ENCODE results near the gene SYT7. TPM values are rescaled to one million over a fixed set of nuclear protein-coding genes. Genes with fewer than 3 reads are reported as not detected.

SYT7 gene
- polyA plus RNA-seq, 3 donors: 4.2 to 10.3 (median 4.8) TPM

DNA sequence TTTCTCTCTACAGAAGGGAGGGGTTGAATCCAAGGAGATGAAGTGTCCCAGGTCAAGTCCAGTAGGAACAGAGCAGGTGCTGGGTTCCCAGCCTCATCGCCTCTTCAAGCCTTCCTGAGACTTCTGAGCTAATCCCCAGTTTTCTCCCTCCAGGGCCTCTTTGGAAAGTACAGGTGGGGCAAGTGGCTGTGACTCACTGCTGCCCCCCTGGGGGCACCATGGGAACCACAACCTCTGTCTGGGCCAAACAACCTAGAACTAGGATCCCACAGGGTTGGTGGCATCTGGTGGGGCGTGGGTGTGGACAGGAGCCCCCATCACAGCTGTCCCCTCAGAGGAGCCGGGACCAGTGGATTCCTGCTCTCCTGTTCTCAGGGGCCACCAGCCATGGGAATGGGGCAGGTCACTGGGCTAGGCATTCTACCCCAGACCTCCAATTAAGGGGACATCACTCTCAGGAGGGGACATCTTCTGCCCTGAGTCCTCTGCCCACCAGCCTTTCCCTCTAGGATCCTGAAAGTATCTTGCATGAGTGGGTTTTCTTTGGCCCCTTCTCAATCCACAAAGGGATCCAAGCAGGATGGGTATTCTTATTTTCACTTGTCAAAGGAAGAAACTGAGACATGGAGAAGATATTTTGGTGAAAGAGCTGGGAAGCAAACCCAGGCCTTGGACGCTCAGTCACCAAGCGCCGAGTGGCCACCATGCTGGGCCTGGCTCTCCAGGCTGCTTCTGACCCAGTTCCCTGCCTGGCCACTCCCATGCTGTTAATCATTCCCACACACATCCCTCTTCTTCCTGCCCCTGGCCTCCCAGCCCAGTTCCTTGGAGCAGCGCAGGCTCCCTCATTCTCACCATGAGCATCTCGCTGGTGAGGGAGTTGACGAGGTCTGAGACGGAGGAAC, 48.5 kb downstream of the SYT7 start:
- no peak for DNase-seq (ENCODE audit: extremely low read depth in 1 of 11, low read depth in 9 of 11, low spot score in 4 of 11)

DNA sequence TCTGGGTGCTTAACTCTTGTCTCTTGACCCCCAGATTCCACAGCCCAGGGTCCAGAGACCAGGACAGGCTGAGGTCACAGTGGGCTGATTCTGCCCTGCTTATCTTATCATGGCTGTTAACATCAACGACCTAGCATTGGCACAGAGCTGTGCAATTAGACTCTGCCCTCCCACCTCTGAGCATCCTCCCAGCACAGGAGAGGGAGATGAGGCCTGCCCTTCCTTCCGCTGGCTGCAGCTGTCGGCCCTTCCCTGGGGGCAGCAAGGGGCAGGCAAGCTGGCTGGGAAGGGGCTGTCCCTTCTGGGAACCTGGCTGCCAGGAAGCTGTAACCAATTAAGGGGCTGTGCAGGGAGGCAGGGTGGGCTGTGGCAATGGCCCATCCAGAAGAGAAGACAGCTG, 49.8 kb downstream of the SYT7 start:
- no peak for DNase-seq (ENCODE audit: extremely low read depth in 1 of 11, low read depth in 9 of 11, low spot score in 4 of 11)

DNA sequence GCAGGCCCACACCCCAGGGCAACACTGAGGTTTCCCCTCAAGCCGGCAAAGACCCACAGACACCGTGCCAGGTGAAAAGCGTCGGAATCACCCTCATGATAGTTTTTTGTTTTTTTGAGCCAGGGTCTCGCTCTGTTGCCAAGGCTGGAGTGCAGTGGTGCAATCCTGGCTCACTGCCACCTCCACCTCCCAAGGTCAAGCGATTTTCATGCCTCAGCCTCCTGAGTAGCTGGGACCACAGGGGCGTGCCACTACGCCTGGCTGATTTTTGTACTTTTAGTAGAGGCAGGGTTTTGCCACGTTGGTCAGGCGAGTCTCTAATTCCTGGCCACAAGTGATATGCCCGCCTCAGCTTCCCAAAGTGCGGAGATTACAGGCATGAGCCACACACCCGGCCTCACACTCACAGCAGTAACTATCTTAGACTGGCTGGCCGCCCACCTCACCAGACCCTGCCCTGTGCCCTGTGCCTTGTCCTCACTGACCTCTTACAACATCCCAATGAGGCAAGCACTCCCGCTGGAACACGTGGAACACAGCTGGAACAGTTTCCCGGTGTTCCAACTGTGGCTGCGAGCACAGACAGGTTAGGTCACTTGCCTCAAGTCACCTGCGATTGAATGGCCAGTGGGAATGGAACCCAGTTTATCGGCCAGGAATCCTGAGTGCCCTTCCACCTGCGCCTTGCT, 51.2 kb downstream of the SYT7 start:
- no peak for DNase-seq (ENCODE audit: extremely low read depth in 1 of 11, low read depth in 9 of 11, low spot score in 4 of 11)

DNA sequence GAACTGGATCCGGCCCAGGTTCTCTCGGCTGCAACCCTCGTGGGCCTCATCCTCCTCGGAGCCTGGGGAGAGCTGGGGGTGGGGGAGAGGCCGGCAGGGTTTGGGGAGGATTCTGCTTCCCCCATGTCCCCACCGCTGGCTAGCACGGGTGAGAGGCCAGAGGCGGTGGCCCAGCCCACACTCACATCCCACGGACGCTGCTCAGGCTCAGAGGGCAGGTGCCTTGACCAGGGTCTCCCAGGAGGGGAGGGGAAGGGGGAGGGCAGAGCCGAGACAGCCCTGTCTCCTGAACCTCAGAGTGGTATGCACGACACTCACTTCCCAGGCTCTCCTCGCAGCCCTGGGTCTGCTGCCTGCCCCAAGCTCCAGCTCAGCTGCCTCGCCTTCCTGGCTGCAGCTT, 52.8 kb downstream of the SYT7 start:
- no peak for DNase-seq (ENCODE audit: extremely low read depth in 1 of 11, low read depth in 9 of 11, low spot score in 4 of 11)

DNA sequence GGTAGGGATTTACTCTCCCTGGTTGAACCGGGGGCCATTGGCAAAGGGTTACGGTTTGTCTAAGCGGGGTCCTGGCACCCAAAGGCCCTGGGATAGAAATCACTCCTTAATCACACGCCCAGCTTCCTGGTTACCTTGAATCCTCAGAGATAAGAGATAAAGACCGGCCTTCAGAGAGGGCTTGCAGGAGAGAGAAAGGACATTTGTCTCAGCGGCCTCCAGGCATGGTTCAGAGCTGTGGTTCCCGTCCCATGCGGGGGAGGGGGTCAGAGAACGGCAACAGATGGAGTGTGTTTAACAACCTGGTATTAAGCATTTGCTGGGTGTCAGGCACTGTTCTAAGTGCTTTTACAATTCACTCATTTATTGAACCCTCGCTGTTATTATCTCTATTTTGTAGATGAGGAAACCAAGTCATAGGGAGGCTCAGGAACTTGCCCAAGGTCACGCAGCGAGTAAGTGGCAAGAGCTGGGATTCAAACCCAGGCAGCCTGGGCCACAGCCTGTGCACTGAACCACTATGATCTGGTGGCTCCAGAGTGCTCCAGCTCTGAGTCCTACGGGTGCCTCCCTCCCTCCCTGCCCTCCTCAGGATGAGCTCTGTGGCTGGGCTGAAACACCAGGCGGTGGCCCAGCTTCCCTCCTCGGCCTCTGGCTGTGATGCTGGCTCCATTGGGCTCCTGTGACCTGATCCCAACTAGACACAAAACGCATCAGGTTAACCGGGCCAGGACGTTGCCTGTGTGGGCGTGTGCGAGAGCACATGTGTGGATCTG, 53.7 kb downstream of the SYT7 start:
- no peak for DNase-seq (ENCODE audit: extremely low read depth in 1 of 11, low read depth in 9 of 11, low spot score in 4 of 11)

DNA sequence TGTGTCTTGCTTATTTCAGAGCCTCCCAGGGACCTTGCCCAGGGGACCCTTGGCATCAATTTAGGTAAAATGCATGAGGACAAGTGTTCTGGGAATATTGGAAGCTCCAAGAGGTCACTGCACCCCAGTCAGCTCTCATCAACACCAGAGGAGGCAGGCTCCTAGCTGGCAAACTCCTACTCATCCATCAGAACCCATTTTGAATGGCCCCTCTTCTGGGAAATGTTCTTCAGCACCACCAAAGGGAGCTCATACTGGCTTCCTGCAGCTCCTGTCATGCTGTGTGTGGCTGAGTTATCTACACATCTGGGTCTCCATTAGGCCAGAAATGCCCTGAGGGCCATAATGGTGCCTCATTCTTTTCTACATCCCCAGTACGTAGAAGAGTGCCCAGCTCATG, 54.6 kb downstream of the SYT7 start:
- DNase-seq (ENCODE audit: extremely low read depth in 1 of 11, low read depth in 9 of 11, low spot score in 4 of 11): no peak

- no peak for DNase-seq (ENCODE audit: extremely low read depth in 1 of 11, low read depth in 9 of 11, low spot score in 4 of 11)
Measured at GRCh38 chr11:61524963-61525587, 55.8 kb downstream of the SYT7 start.

GRCh38 chr11:61524446-61524845, 56.4 kb downstream of the SYT7 start:
- DNase-seq (ENCODE audit: extremely low read depth in 1 of 11, low read depth in 9 of 11, low spot score in 4 of 11): no peak

DNA sequence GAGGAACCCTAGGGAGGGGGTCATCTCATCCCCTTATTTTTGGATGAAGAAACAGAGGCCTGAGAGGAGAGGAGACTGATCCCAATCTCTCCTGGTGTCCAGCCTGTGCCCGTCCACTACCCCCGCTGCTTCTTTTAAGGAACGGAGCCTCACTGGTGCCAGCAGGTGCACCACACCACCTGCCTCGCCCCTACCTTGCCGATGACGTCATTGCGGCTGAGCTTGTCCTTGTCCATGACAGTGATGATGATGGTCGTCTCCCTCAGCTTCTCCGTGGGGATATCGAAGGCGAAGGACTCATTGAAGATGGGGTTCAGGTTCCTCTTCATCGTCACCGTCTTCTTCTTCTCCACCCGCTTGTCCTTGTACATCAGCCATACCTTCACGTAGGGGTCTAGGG, 58.0 kb downstream of the SYT7 start:
- no peak for DNase-seq (ENCODE audit: extremely low read depth in 1 of 11, low read depth in 9 of 11, low spot score in 4 of 11)

DNA sequence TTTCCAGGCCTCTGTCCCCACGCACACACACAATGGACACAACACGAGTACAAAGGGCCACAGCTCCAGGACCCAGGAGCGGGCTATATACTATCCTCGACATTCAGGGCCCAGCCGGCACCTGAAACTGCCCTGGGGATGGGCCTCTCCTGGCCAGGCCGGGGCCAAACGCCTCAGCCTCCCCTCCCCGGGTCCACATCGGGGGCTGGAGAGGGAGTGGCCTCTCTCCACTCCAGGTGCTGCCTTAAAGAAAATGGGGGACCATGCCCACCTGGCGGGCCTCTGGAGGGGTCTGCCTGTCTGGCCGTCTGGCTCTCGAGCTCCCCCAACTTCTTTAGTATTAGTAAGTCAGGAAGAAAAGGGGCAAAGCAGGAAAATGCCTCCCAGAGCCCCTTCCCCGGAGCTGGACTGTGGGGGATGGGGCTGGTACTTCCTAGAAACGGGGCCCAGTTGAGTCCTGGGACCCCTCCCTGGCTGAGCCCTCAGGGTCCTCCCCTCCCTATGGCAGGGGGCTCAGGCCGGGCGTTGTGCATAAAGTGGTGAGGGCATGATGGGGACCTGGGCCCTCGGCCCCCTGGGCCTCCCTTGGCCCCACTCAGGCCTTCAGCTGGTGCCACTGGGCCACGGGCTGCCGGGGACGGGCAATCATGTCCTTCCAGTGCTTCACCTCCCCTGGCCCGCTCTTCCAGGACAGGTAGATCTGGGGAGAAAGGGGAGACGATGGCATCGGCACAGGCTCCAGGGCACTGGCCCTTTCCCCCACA, 62.7 kb downstream of the SYT7 start:
- no peak for DNase-seq (ENCODE audit: extremely low read depth in 1 of 11, low read depth in 9 of 11, low spot score in 4 of 11)

- DNase-seq (ENCODE audit: extremely low read depth in 1 of 11, low read depth in 9 of 11, low spot score in 4 of 11): no peak
Measured at GRCh38 chr11:61516675-61517572, 64.0 kb downstream of the SYT7 start.

DNA sequence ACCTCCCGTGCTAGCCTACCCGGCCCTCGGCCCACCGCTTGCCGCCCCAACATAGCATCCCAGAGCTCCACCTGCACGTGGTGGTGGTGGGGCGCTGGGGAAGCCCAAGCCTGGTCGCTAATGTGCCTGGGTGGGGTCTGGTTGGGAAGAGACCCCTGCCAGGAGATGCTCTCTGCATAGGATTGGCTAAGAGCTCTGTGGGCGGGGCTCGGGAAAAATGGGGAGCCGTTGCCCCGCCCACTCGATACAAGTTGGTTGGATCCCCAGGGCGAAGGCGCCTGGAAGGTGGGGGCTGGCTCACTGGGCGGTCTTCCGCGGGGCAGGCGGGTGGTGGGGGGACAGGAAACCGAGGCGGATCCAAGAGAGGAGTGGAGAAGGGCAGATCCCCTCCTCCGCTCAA, 64.7 kb downstream of the SYT7 start:
- no peak for DNase-seq (ENCODE audit: extremely low read depth in 1 of 11, low read depth in 9 of 11, low spot score in 4 of 11)

DNA sequence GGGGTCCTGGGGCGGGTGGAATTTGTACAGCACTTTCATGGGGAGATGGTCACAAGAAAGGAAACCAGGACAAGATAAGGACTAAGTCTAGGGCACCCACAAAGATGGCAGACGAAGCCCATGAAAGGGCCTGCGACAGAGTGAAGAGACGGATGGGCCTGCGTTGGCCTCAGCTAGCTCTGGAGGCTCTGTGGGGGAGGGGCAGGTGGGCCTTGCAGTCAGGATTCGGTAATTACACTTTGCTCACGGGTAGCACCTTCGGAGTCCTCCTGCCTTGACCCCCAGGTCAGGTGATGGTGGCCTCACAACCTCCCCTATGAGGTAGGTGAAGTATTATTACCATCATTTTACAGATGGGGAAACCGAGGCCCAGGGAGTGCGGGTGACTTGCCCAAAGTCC, 65.2 kb downstream of the SYT7 start:
- no peak for DNase-seq (ENCODE audit: extremely low read depth in 1 of 11, low read depth in 9 of 11, low spot score in 4 of 11)

DNA sequence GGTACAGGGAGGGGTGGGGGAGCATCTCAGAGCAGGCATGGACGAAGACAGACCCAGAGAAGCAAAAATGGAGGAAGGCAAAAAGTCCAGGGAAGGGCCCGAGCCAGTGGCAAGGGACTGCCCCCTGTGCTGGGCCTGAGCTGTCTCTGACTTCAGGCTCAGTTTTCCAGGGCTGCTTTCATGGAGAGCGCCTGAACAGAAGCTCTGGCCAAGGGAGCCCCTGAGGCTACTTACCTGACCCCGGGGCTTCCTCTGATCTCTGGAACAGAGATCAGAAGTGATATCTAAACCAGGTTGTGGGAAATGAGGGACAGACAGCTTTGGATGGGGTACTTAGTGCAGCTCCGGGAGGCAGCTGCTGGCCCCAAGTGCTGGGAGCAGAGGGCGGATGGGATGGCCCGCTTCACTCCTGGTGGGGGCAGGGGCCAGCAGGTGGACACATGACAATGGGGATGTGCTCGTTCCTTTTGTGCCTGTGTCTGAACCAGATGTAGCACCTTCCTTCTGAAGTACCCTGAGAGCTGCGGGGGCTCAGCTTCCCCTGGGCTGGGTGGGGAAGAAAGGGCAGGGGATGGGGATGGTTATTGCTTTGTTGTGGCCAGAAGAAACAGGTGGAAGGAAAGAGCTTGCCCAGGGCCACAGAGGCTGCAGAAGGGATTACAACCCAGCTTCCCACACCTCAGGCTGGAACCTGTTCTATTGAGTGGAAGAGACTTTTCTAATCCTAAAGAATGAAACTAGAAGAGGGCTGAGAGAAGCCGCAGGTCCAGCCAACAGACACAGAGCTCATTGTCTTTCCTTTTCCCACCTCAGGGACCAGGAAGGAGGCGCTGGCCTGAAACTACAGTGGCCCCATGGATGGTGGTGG, 66.6 kb downstream of the SYT7 start:
- no peak for DNase-seq (ENCODE audit: extremely low read depth in 1 of 11, low read depth in 9 of 11, low spot score in 4 of 11)

GRCh38 chr11:61513143-61513765, 67.6 kb downstream of the SYT7 start:
- DNase-seq (ENCODE audit: extremely low read depth in 1 of 11, low read depth in 9 of 11, low spot score in 4 of 11): no peak

DNA sequence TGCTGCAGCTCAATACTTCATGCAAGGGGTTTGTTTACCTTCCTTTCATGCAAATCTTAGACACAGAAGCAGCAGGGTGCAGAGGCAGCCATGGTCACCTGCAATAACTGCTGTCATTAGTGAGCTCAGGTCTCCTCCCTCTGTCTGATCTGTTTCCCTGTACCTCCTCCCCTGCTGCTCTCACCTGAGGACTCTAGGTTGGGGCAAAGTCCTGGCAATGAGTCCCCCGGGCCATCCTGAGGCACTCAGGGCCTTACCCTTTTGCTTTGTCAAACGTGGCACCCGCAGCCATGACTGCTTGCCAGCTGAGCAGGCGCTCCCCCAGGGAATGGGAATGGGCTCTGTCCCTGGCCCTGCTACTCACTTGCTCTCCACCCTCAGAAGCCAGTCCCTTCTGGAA, 68.4 kb downstream of the SYT7 start:
- no peak for DNase-seq (ENCODE audit: extremely low read depth in 1 of 11, low read depth in 9 of 11, low spot score in 4 of 11)

Measured in renal cortex interstitium (tissue), 11 donors.